PFSK-1 (cell line): ENCODE measurements around the gene ADGB.

ENCODE experiments used
- FOXP2 ChIP-seq: optimal IDR thresholded peaks from 2 replicates; pipeline ENCODE3; 2011; ENCODE audit warnings: borderline replicate concordance, control low read depth, inconsistent platforms; ENCODE audit not compliant: insufficient read depth; ENCODE audit errors: extremely low read length, extremely low read depth
- POLR2AphosphoS5 ChIP-seq: IDR thresholded peaks from 2 replicates; pipeline ENCODE4 v1.6.1; 2012; ENCODE audit warnings: low read depth, mild to moderate bottlenecking, control low read depth, low read length, moderate library complexity
- SIN3A ChIP-seq: IDR thresholded peaks from 2 replicates; pipeline ENCODE4 v1.6.1; 2012; ENCODE audit warnings: mild to moderate bottlenecking, low read length, moderate library complexity, borderline replicate concordance; ENCODE audit not compliant: insufficient read depth
- TAF1 ChIP-seq: IDR thresholded peaks from 2 replicates; pipeline ENCODE4 v1.6.1; 2012; ENCODE audit warnings: low read length, control low read depth, borderline replicate concordance; ENCODE audit not compliant: insufficient read depth

DNA sequence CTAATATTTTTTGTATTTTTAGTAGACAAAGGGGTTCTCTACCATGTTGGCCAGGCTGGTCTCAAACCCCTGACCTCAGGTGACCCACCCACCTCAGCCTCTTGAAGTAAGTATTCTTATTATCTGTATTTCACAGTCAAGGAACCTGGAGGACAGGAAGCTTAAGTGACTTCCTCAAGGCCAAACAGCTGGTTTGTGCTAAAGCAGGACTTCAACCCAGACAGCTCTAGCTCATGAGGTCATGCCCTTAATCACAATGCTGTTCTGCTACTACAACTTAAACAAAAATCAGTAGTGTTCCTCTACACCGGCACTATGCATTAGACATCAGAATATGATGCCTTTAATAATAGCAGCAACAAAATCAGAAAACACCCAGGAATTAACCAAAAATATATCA lies 168.9 kb downstream of the ADGB start:
- TF ChIP-seq SIN3A (no peak), TAF1 (no peak), FOXP2 (no peak), POLR2AphosphoS5 (no peak)
